KMS-11 (cell line): ENCODE data around the gene HIF3A.

Experiments used
- H2AFZ ChIP-seq: fragments of 200-600 bp; sonication (generic); 2 replicates; pipeline ENCODE4 v1.6.1; 2016; ENCODE audit warnings: antibody characterized with exemption, mixed run types, low read depth
- H3K27ac ChIP-seq: fragments of 200-600 bp; sonication (generic); 2 replicates; pipeline ENCODE4 v1.6.1; 2016; ENCODE audit warnings: mild to moderate bottlenecking, mixed run types
- H3K27me3 ChIP-seq: fragments of 200-600 bp; sonication (generic); 2 replicates; pipeline ENCODE4 v1.6.1; 2017; ENCODE audit warnings: mild to moderate bottlenecking, low read depth, mixed run types, moderate library complexity; ENCODE audit not compliant: insufficient read depth
- H3K36me3 ChIP-seq: fragments of 200-600 bp; sonication (generic); 2 replicates; pipeline ENCODE4 v1.6.1; 2017; ENCODE audit warnings: mild to moderate bottlenecking, mixed run types; ENCODE audit not compliant: insufficient read depth
- H3K4me1 ChIP-seq: fragments of 200-600 bp; sonication (generic); 2 replicates; pipeline ENCODE4 v1.6.1; 2016; ENCODE audit warnings: mild to moderate bottlenecking, low read depth, mixed run types; ENCODE audit not compliant: poor library complexity, severe bottlenecking
- H3K4me2 ChIP-seq: fragments of 200-600 bp; sonication (generic); 2 replicates; pipeline ENCODE4 v1.7.0; 2016; ENCODE audit warnings: mild to moderate bottlenecking, mixed run types
- H3K4me3 ChIP-seq: fragments of 200-600 bp; sonication (generic); IDR thresholded peaks from 2 replicates; pipeline ENCODE4 v1.6.1; 2017; ENCODE audit warnings: low read depth, low read length, mixed read lengths; ENCODE audit not compliant: insufficient read depth
- H3K79me2 ChIP-seq: fragments of 200-600 bp; sonication (generic); 2 replicates; pipeline ENCODE4 v1.6.1; 2016; ENCODE audit warnings: low read depth, mixed run types; ENCODE audit not compliant: insufficient read depth
- H3K9ac ChIP-seq: fragments of 200-600 bp; sonication (generic); 2 replicates; pipeline ENCODE4 v1.6.1; 2016; ENCODE audit warnings: mild to moderate bottlenecking, mixed run types
- H4K20me1 ChIP-seq: fragments of 200-600 bp; sonication (generic); 2 replicates; pipeline ENCODE4 v1.6.1; 2016; ENCODE audit warnings: mild to moderate bottlenecking, mixed run types; ENCODE audit not compliant: insufficient read depth
- CTCF ChIP-seq: fragments of 200-600 bp; sonication (generic); conservative IDR thresholded peaks from 2 replicates; pipeline ENCODE4 v1.6.1; 2017; ENCODE audit warnings: low read depth, mild to moderate bottlenecking, antibody characterized with exemption, low read length, moderate library complexity, mixed read lengths

The HIF3A gene

GRCh38 chr19:46297700-46298478 is 1.0 kb downstream of the HIF3A start:
- H3K36me3 ChIP-seq = no peaks in the 10 kb centered on the region
- H3K27ac ChIP-seq = no peak overlapping the region
- H3K4me2 ChIP-seq = no peak overlapping the region
- TF ChIP-seq CTCF = no peak
- H4K20me1 ChIP-seq = no peaks in the 10 kb centered on the region
- H3K9ac ChIP-seq = no peak overlapping the region
- peaks cover 9% of the 10 kb centered on the region for H3K4me1 ChIP-seq
- no peak overlapping the region for H3K4me3 ChIP-seq
- no peak overlapping the region for H2AFZ ChIP-seq
- no peaks in the 10 kb centered on the region for H3K79me2 ChIP-seq
- peaks cover 22% of the 10 kb centered on the region for H3K27me3 ChIP-seq

- Histone ChIP-seq H3K27ac (no peak overlapping the region), H3K9ac (no peak overlapping the region), H2AFZ (no peak overlapping the region), H4K20me1 (no peaks in the 10 kb centered on the region), H3K27me3 (peaks cover 18% of the 10 kb centered on the region; the same call in 1 of the 2 replicates), H3K79me2 (no peaks in the 10 kb centered on the region), H3K36me3 (no peaks in the 10 kb centered on the region), H3K4me2 (peak overlapping the region; percentile 54; the same call in 1 of the 2 replicates), H3K4me1 (peaks cover 9% of the 10 kb centered on the region), H3K4me3 (no peak overlapping the region)
- no peak for TF ChIP-seq CTCF
Measured at GRCh38 chr19:46298479-46299003, 1.7 kb downstream of the HIF3A start.

- TF ChIP-seq CTCF = no peak
- Histone ChIP-seq H3K27ac (no peak overlapping the region), H3K79me2 (no peaks in the 10 kb centered on the region), H3K27me3 (peaks cover 16% of the 10 kb centered on the region; the same call in 1 of the 2 replicates), H3K4me2 (peak overlapping the region; percentile 54; the same call in 1 of the 2 replicates), H2AFZ (no peak overlapping the region), H3K9ac (no peak overlapping the region), H3K36me3 (no peaks in the 10 kb centered on the region), H3K4me3 (no peak overlapping the region), H3K4me1 (peaks cover 9% of the 10 kb centered on the region), H4K20me1 (no peaks in the 10 kb centered on the region)
Measured at GRCh38 chr19:46299004-46299509, 2.2 kb downstream of the HIF3A start.

- peaks cover 10% of the 10 kb centered on the region; the same call in 1 of the 2 replicates for H3K27me3 ChIP-seq
- no peak overlapping the region for H3K4me2 ChIP-seq
- no peak overlapping the region for H3K4me3 ChIP-seq
- no peak overlapping the region for H3K27ac ChIP-seq
- no peaks in the 10 kb centered on the region for H4K20me1 ChIP-seq
- peaks cover 9% of the 10 kb centered on the region for H3K4me1 ChIP-seq
- TF ChIP-seq CTCF = no peak
- no peaks in the 10 kb centered on the region for H3K36me3 ChIP-seq
- no peak overlapping the region for H3K9ac ChIP-seq
- no peaks in the 10 kb centered on the region for H3K79me2 ChIP-seq
- H2AFZ ChIP-seq = no peak overlapping the region
Measured at GRCh38 chr19:46299695-46300094, 2.9 kb downstream of the HIF3A start.
